ENCODE measurements around the gene TAS2R10.

TAS2R10 gene

DNA sequence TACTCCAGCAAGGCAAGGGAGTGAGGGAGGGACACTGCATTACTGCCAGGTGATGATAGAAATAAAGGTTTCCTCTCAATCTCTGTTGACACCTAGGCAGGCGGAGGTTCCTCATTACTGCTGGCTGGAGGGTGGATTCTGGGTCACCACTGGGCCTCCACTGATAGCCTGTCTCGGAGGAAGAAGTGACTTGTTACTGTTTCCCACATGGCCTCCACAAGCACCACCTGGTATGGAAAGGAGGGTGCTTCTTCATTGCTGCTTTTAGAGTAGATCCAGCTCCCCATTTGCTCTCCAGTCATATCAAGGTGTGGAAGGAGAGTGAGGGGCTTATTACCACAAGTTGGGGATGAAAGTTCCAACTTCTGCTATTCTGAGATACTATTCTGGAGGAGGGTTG lies 16.7 kb upstream of the TAS2R10 start:
- no peaks in the 10 kb centered on the region for H3K9me3 ChIP-seq (ENCODE audit: control insufficient read depth, low read length)
- WGBS, 2 experiments, result 83 to 89% methylated on average over 2 of the region's 2 CpGs
- H3K27me3 ChIP-seq (ENCODE audit: control insufficient read depth, insufficient read depth, low read length, poor library complexity, severe bottlenecking), result no peaks in the 10 kb centered on the region
- no peaks in the 10 kb centered on the region for H3K4me1 ChIP-seq (ENCODE audit: control insufficient read depth, insufficient read depth, low read length)
- no peak overlapping the region for H3K27ac ChIP-seq (ENCODE audit: insufficient read depth, low read depth, low read length, poor library complexity, severe bottlenecking)
- no peaks in the 10 kb centered on the region for H3K36me3 ChIP-seq (ENCODE audit: control insufficient read depth, insufficient read depth, low read length)
- no peak overlapping the region for H3K4me3 ChIP-seq (ENCODE audit: insufficient read depth, low read depth, low read length)

DNA sequence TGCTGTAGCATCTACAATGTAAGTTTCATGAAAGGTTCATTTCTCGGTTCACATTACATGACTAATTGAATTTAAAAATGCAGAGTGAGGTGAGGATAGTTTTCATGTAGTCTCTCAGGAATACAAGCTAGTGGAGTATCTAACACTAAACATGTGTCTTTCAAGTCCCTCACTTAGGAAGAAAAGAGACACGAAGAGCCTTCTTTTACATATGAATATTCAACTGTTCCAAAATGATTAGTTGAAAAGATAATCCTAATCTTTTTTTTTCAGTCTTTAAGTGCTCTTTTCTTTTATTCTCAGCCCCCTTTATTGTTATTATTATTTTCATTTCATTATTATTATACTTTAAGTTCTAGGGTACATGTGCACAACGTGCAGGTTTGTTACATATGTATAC lies 12.3 kb upstream of the TAS2R10 start:
- 88% methylated on average over 2 of the region's 3 CpGs for WGBS, 2 experiments
- no peak overlapping the region for H3K4me3 ChIP-seq (ENCODE audit: insufficient read depth, low read depth, low read length)
- no peaks in the 10 kb centered on the region for H3K36me3 ChIP-seq (ENCODE audit: control insufficient read depth, insufficient read depth, low read length)
- H3K9me3 ChIP-seq (ENCODE audit: control insufficient read depth, low read length), result no peaks in the 10 kb centered on the region
- no peak overlapping the region for H3K27ac ChIP-seq (ENCODE audit: insufficient read depth, low read depth, low read length, poor library complexity, severe bottlenecking)
- no peaks in the 10 kb centered on the region for H3K4me1 ChIP-seq (ENCODE audit: control insufficient read depth, insufficient read depth, low read length)
- H3K27me3 ChIP-seq (ENCODE audit: control insufficient read depth, insufficient read depth, low read length, poor library complexity, severe bottlenecking), result no peaks in the 10 kb centered on the region

DNA sequence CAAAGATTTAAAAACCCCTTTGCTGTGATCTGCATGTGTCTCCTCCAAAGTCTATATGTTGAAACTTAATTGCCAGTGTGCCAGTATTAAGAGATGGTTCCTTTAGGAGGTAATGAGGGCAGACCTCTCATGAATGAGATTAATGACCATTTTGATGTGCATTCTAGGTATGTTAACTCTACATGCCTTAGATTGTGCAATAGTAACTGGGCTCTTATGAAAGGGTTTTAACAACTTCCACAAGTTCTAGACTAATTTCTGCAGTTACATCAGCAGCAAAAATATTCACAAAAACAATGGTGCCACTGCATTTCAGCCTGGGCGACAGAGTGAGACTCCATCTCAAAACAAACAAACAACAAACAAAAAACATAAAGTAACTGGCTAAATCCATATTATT lies 3.8 kb upstream of the TAS2R10 start:
- Histone ChIP-seq H3K27ac (ENCODE audit: insufficient read depth, low read depth, low read length, poor library complexity, severe bottlenecking) (no peak overlapping the region), H3K4me1 (ENCODE audit: control insufficient read depth, insufficient read depth, low read length) (no peaks in the 10 kb centered on the region), H3K9me3 (ENCODE audit: control insufficient read depth, low read length) (no peaks in the 10 kb centered on the region), H3K4me3 (ENCODE audit: insufficient read depth, low read depth, low read length) (no peak overlapping the region), H3K27me3 (ENCODE audit: control insufficient read depth, insufficient read depth, low read length, poor library complexity, severe bottlenecking) (no peaks in the 10 kb centered on the region), H3K36me3 (ENCODE audit: control insufficient read depth, insufficient read depth, low read length) (no peaks in the 10 kb centered on the region)
- WGBS, 2 experiments, result 88 to 100% methylated on average over 1 of the region's 1 CpG

DNA sequence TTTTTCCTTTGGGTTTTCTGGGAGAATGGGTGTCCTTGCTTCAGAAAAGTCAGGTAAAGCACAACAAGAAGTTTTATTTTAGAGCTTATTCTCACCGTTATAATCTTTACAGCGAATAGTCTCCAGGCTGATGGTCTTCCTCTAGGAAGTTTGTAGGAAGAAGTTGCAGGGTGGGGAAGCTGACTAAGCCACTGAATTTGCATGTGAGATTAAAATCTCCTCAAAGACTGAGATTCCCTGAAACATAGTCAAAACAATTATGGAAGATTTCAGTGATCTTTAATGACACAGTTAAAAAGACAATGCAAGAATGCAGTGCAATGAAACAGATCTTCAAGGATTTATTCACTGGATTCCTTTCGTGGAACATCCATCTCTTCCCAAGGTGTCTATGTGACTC lies 1.2 kb downstream of the TAS2R10 start:
- Histone ChIP-seq H3K36me3 (ENCODE audit: control insufficient read depth, insufficient read depth, low read length) (no peaks in the 10 kb centered on the region), H3K4me3 (ENCODE audit: insufficient read depth, low read depth, low read length) (no peak overlapping the region)
- whole genome bisulfite sequencing, 2 experiments, result 93 to 94% methylated on average over 3 of the region's 3 CpGs

DNA sequence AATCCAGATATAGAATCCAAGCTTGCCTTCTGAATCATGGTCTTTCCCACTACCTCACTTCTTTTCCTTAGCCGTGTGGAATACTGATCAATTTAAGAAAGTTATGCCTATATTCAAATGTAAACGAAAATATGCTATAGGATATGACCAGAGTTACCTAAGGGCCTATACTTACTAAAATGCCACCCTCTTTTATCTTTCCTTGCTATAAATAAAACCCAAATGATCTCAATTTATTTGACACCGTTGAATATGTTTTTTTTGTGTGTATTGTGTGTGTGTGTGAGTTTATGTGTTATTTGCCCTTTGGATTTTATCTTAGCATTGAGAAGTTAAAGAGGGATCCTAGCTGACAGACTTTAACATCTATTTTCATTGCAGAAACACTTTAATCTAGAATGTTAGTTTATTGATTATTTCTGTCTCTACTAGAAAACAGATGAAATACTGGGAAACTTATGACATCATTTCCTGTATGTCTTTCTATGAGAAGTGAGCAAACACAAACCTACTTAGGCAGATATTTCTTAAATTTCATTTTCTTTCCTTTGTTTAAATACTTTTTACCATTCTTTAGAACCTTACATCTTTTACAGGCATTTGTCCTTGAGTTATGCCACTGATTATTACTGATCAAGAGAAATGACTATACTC lies 14.1 kb downstream of the TAS2R10 start:
- Histone ChIP-seq H3K27ac (ENCODE audit: insufficient read depth, low read depth, low read length, poor library complexity, severe bottlenecking) (no peak overlapping the region), H3K9me3 (ENCODE audit: control insufficient read depth, low read length) (no peaks in the 10 kb centered on the region), H3K36me3 (ENCODE audit: control insufficient read depth, insufficient read depth, low read length) (no peaks in the 10 kb centered on the region), H3K27me3 (ENCODE audit: control insufficient read depth, insufficient read depth, low read length, poor library complexity, severe bottlenecking) (no peaks in the 10 kb centered on the region), H3K4me3 (ENCODE audit: insufficient read depth, low read depth, low read length) (no peak overlapping the region), H3K4me1 (ENCODE audit: control insufficient read depth, insufficient read depth, low read length) (no peaks in the 10 kb centered on the region)
- 88 to 100% methylated on average over 1 to 2 of the region's 3 CpGs for WGBS, 2 experiments

More for the DNA sequence above, 1.2 kb downstream of the TAS2R10 start:
- no peak overlapping the region for H3K27ac ChIP-seq (ENCODE audit: insufficient read depth, low read depth, low read length, poor library complexity, severe bottlenecking)
- no peaks in the 10 kb centered on the region for H3K4me1 ChIP-seq (ENCODE audit: control insufficient read depth, insufficient read depth, low read length)
- no peaks in the 10 kb centered on the region for H3K27me3 ChIP-seq (ENCODE audit: control insufficient read depth, insufficient read depth, low read length, poor library complexity, severe bottlenecking)
- H3K9me3 ChIP-seq (ENCODE audit: control insufficient read depth, low read length), result no peaks in the 10 kb centered on the region

DNA sequence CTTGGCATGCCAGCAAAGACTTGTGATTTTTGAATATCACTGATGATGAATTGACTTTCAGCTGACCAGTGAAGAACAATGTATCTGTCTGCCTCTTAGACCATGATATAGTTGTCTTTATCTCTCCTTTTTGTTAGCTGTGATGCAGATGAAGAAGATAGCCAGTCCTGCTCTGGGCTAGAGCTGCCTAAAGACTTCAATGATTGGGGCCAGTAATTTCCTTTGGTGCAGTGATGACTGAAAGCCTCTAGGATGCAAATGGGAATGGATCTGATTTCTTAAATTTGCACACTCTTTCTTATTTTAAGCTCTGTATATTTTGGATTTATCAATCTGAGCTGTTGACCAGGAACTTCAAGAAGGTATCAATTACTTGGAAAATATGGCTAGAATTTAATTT lies 16.1 kb downstream of the TAS2R10 start, which contains the start of gene TAS2R9:
TAS2R9 (minus strand) TSS at position 101 of the 400 bp plus-strand sequence; CDS start at position 8, 93 bp downstream.
- Histone ChIP-seq H3K36me3 (ENCODE audit: control insufficient read depth, insufficient read depth, low read length) (no peaks in the 10 kb centered on the region), H3K4me1 (ENCODE audit: control insufficient read depth, insufficient read depth, low read length) (no peaks in the 10 kb centered on the region), H3K27ac (ENCODE audit: insufficient read depth, low read depth, low read length, poor library complexity, severe bottlenecking) (no peak within 1 kb of the TSS), H3K9me3 (ENCODE audit: control insufficient read depth, low read length) (no peaks in the 10 kb centered on the region), H3K27me3 (ENCODE audit: control insufficient read depth, insufficient read depth, low read length, poor library complexity, severe bottlenecking) (no peaks in the 10 kb centered on the region), H3K4me3 (ENCODE audit: insufficient read depth, low read depth, low read length) (no peak within 1 kb of the TSS)

DNA sequence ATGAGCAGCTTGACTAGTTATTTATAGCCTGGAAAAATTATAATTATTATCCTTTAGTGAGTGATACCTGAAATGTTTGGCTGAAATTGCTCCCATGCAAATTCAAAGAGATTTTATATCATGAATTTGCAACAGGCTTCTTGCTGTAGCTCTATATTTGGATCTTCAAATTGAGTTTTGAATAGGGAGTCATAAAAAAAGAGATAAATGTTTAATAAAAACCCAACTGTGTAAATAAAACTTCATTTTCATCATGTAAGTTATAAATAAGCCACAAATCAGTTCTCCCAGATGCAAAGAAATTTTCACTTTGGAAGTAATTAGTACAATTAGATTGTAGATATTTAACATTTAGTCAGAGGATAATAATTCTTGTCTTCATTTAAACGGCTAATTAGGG lies 19.0 kb downstream of the TAS2R10 start, which contains the start of gene TAS2R8:
TAS2R8 (minus strand) TSS at position 101 of the 400 bp plus-strand sequence. CDS start 306 bp downstream, outside the sequence.
- no CpG with 5 or more reads among the region's 1 CpG for WGBS, 2 experiments
- H3K27me3 ChIP-seq (ENCODE audit: control insufficient read depth, insufficient read depth, low read length, poor library complexity, severe bottlenecking), result no peaks in the 10 kb centered on the region
- H3K9me3 ChIP-seq (ENCODE audit: control insufficient read depth, low read length), result no peaks in the 10 kb centered on the region
- no peaks in the 10 kb centered on the region for H3K36me3 ChIP-seq (ENCODE audit: control insufficient read depth, insufficient read depth, low read length)
- no peak within 1 kb of the TSS for H3K27ac ChIP-seq (ENCODE audit: insufficient read depth, low read depth, low read length, poor library complexity, severe bottlenecking)
- H3K4me1 ChIP-seq (ENCODE audit: control insufficient read depth, insufficient read depth, low read length), result peaks cover 2% of the 10 kb centered on the region
- H3K4me3 ChIP-seq (ENCODE audit: insufficient read depth, low read depth, low read length), result no peak within 1 kb of the TSS

DNA sequence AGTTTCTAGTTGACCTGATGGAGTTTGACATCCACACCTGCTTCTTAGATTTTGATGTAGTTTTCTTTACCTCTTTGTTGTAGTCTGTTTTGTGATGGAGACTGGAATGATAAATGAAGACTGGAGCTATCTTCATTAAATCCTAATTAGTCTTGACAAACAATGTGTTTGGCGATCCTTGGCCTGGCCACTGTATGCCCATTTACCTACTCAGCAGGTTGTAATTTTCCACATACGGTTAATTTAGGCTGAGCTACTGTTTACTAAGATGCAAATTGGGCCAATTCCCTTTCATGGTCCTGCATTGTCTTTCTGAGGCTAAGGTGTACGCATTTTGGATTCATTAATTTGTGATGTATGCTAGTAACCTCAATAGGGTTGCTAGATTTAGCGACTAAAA lies 23.6 kb downstream of the TAS2R10 start, which contains the start of gene TAS2R7:
TAS2R7 (minus strand) TSS at position 41 of the 400 bp plus-strand sequence. CDS start 57 bp downstream, outside the sequence.
- H3K4me1 ChIP-seq (ENCODE audit: control insufficient read depth, insufficient read depth, low read length), result peaks cover 8% of the 10 kb centered on the region
- no peak within 1 kb of the TSS for H3K4me3 ChIP-seq (ENCODE audit: insufficient read depth, low read depth, low read length)
- H3K27me3 ChIP-seq (ENCODE audit: control insufficient read depth, insufficient read depth, low read length, poor library complexity, severe bottlenecking), result no peaks in the 10 kb centered on the region
- no peak within 1 kb of the TSS for H3K27ac ChIP-seq (ENCODE audit: insufficient read depth, low read depth, low read length, poor library complexity, severe bottlenecking)
- 66 to 68% methylated on average over 4 of the region's 4 CpGs for WGBS, 2 experiments
- H3K36me3 ChIP-seq (ENCODE audit: control insufficient read depth, insufficient read depth, low read length), result no peaks in the 10 kb centered on the region
- no peaks in the 10 kb centered on the region for H3K9me3 ChIP-seq (ENCODE audit: control insufficient read depth, low read length)

DNA sequence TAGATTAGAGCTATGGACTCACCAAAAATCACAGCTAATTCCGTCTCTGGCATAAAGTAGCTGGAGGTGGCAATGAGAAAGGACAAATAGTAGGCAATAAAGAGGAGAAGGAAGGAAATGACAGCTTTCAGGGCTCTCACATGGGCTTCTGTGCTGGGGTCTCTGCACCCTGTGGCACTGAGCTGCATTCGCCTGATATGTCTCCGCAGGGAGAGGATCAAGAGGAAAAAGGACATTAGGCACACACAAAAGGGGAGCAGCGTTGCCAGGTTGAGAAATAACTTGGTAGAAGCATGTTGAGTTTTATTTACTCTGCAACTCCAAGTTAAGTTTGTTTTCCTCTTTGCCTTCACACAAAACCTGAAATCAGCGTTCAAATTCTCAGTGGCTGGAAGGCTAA lies 24.4 kb downstream of the TAS2R10 start:
- peaks cover 8% of the 10 kb centered on the region for H3K4me1 ChIP-seq (ENCODE audit: control insufficient read depth, insufficient read depth, low read length)
- H3K36me3 ChIP-seq (ENCODE audit: control insufficient read depth, insufficient read depth, low read length), result no peaks in the 10 kb centered on the region
- no peaks in the 10 kb centered on the region for H3K9me3 ChIP-seq (ENCODE audit: control insufficient read depth, low read length)
- H3K27ac ChIP-seq (ENCODE audit: insufficient read depth, low read depth, low read length, poor library complexity, severe bottlenecking), result no peak overlapping the region
- WGBS, 2 experiments, result 55 to 61% methylated on average over 5 of the region's 5 CpGs
- H3K27me3 ChIP-seq (ENCODE audit: control insufficient read depth, insufficient read depth, low read length, poor library complexity, severe bottlenecking), result no peaks in the 10 kb centered on the region
- no peak overlapping the region for H3K4me3 ChIP-seq (ENCODE audit: insufficient read depth, low read depth, low read length)

DNA sequence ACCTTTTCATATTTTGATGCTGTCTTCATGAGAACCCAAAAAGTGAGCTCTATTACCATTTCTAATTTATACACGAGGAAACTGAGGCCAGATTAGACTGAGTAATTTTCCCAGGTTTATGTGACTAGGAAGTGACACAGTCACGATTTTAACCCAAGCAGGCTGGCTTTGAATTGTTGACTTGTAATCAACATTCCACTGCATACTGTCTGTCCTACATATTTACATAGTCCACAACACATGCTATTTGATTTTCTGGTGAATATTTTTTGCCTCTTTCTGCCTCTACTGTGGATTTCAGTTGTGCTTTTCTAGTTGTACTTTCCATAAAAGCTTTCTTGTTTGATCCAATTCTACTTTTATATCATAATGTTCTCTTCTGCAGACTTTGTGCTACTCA lies 31.9 kb downstream of the TAS2R10 start:
- WGBS, 2 experiments, result 78 to 86% methylated on average over 2 of the region's 2 CpGs
- H3K4me1 ChIP-seq (ENCODE audit: control insufficient read depth, insufficient read depth, low read length), result no peaks in the 10 kb centered on the region
- no peak overlapping the region for H3K4me3 ChIP-seq (ENCODE audit: insufficient read depth, low read depth, low read length)
- H3K27ac ChIP-seq (ENCODE audit: insufficient read depth, low read depth, low read length, poor library complexity, severe bottlenecking), result no peak overlapping the region
- no peaks in the 10 kb centered on the region for H3K27me3 ChIP-seq (ENCODE audit: control insufficient read depth, insufficient read depth, low read length, poor library complexity, severe bottlenecking)
- no peaks in the 10 kb centered on the region for H3K9me3 ChIP-seq (ENCODE audit: control insufficient read depth, low read length)
- no peaks in the 10 kb centered on the region for H3K36me3 ChIP-seq (ENCODE audit: control insufficient read depth, insufficient read depth, low read length)
